ENCODE measurements around the gene PSMD8. TPM values are rescaled to one million over a fixed set of nuclear protein-coding genes. Genes with fewer than 3 reads are reported as not detected.
A peak's percentile ranks its signal among the peaks of the same experiment; 100 is the strongest.
"Not testable (repeated sequence)": the region's sequence is repeated elsewhere in the genome, so short reads cannot be mapped to it uniquely, and the experiment has no call there.

The PSMD8 gene
- total RNA-seq, 2 donors from 2014 or later = 232 to 298 TPM

DNA sequence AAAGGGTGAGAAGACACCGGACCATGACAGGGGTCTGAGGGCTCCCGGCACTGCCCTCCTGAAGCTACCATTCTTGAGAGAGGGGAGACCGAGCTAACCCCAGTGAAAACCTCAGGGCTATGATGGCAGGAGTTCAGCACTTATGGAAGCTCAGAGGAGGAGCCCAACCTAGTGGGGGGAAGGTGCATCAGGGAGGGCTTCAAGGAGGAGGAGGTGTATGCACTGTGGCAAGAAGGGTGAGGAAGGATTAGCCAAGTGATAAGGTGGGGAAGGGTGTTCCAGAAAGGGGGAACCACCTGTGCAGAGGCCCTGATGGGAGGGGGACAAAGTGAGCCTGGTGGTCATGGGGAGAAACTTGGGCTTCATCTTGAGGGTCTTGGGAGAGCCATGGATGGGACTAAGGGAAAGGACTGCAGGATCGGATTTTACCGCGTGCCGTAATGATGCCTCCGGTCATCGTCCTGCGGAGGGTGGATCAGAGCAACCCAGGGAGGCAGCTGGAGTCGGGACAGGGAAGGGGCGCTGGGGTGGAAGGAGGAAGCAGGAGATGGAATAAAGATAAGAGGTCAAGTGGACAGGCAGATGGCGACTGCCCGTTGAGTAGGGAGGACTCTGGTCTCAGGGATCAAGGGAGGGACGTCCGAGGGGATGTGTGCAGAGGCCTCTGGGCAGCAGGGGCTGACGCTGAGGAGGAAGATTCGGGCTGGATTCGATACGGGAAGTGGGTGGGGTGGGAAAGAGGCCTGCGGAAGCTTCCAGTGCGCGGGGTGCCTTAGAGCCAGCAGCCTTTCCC lies 13.3 kb upstream of the PSMD8 start:
- no peak for DNase-seq (ENCODE audit: low spot score)
- intact Hi-C loops (cut with DNase I) = no loop called here
- TF ChIP-seq POLR2AphosphoS5 (IDR thresholded peaks at IDR 0.05) (no peak), POLR2A (IDR thresholded peaks at IDR 0.05) (no peak), CTCF (IDR thresholded peaks at IDR 0.05) (no peak)
- WGBS = 17% methylated on average over 23 of the region's 23 CpGs
- H3K27ac ChIP-seq = peak overlapping the region in 1 of 2 donors; percentile 66
- H3K27me3 ChIP-seq (replicated peaks; ENCODE audit: insufficient read depth) = peaks cover 3% of the 10 kb centered on the region
- H3K36me3 ChIP-seq = no peaks in the 10 kb centered on the region
- no peaks in the 10 kb centered on the region for H3K9me3 ChIP-seq
- H3K4me3 ChIP-seq = peak overlapping the region; percentile 36 to 53
- no peaks in the 10 kb centered on the region for H3K4me1 ChIP-seq (replicated peaks)

- Histone ChIP-seq H3K27me3 (replicated peaks; ENCODE audit: insufficient read depth) (peaks cover 3% of the 10 kb centered on the region), H3K36me3 (no peaks in the 10 kb centered on the region), H3K4me1 (replicated peaks) (no peaks in the 10 kb centered on the region), H3K4me3 (peak overlapping the region; percentile 36 to 53), H3K9me3 (no peaks in the 10 kb centered on the region), H3K27ac (peak overlapping the region; percentile 64 to 66)
- 1% methylated on average over 18 of the region's 37 CpGs for WGBS
- intact Hi-C loops (cut with DNase I) = no loop called here
- TF ChIP-seq POLR2A (IDR thresholded peaks at IDR 0.05) (no peak), POLR2AphosphoS5 (IDR thresholded peaks at IDR 0.05) (no peak), CTCF (IDR thresholded peaks at IDR 0.05) (peak in 2 of 4 experiments; percentile 29 to 45)
- peak; percentile 78 for DNase-seq (ENCODE audit: low spot score)
These were observed 12.7 kb upstream of the PSMD8 start for GRCh38 chr19:38361633-38362075.

GRCh38 chr19:38362076-38362945 lies 12.1 kb upstream of the PSMD8 start:
- Histone ChIP-seq H3K36me3 (no peaks in the 10 kb centered on the region), H3K27me3 (replicated peaks; ENCODE audit: insufficient read depth) (peaks cover 3% of the 10 kb centered on the region), H3K4me1 (replicated peaks) (no peaks in the 10 kb centered on the region), H3K4me3 (peak overlapping the region; percentile 36 to 53), H3K27ac (peak overlapping the region; percentile 64 to 66), H3K9me3 (no peaks in the 10 kb centered on the region)
- WGBS = 2% methylated on average over 67 of the region's 68 CpGs
- TF ChIP-seq POLR2A (IDR thresholded peaks at IDR 0.05) = peak; percentile 30
- TF ChIP-seq CTCF (IDR thresholded peaks at IDR 0.05) = no peak
- TF ChIP-seq POLR2AphosphoS5 (IDR thresholded peaks at IDR 0.05) = peak; percentile 17
- DNase-seq (ENCODE audit: low spot score) = peak; percentile 71
- intact Hi-C loops (cut with DNase I) = no loop called here

GRCh38 chr19:38362946-38363688 lies 11.3 kb upstream of the PSMD8 start:
- H3K27me3 ChIP-seq (replicated peaks; ENCODE audit: insufficient read depth); H3K9me3 ChIP-seq; H3K4me1 ChIP-seq (replicated peaks); DNase-seq (ENCODE audit: low spot score); intact Hi-C loops (cut with DNase I); H3K4me3 ChIP-seq; H3K36me3 ChIP-seq: not testable (repeated sequence)
- peak overlapping the region in 1 of 2 donors; percentile 66 for H3K27ac ChIP-seq
- 80% methylated on average over 15 of the region's 16 CpGs for WGBS

DNA sequence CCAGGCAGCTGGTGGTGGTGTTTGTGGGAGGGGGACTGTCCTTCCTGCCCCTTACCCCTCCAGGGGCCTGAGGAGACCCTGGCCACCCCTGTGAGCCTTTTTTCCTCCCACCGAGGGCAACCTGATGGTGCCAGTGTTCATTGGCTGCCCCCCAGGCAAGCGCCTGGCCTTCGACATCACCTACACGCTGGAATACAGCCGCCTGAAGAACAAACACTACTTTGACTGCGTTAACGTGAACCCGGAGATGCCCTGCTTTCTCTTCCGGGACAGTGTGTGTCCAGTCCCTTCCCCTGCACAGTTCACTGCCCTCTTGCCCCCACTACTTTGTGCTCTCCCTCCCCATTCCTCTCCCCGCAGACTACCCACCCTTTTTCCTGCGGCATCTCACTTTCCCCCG lies 7.3 kb upstream of the PSMD8 start:
- Histone ChIP-seq H3K36me3 (no peaks in the 10 kb centered on the region), H3K27me3 (replicated peaks; ENCODE audit: insufficient read depth) (no peaks in the 10 kb centered on the region), H3K4me1 (replicated peaks) (no peaks in the 10 kb centered on the region), H3K4me3 (no peak overlapping the region), H3K9me3 (no peaks in the 10 kb centered on the region), H3K27ac (no peak overlapping the region)
- WGBS = 47% methylated on average over 12 of the region's 12 CpGs
- no peak for DNase-seq (ENCODE audit: low spot score)
- TF ChIP-seq CTCF (IDR thresholded peaks at IDR 0.05) (no peak), POLR2A (IDR thresholded peaks at IDR 0.05) (no peak), POLR2AphosphoS5 (IDR thresholded peaks at IDR 0.05) (no peak)
- intact Hi-C loops (cut with DNase I) = no loop called here

All from prostate gland (tissue), 2 donors.